A204.1 (cell line): ENCODE data around the gene ADD2.

Experiments used
- FAIRE-seq: peaks from 2 replicates; lab custom pipeline; 2012; peaks lifted over from hg19 to GRCh38; lab: Jason Lieb, UNC

Gene ADD2

GRCh38 chr2:70720124-70720523 is 47.9 kb downstream of the ADD2 start:
- no peak for FAIRE-seq

- FAIRE-seq, result no peak
Measured at GRCh38 chr2:70719231-70719630, 48.8 kb downstream of the ADD2 start.

- FAIRE-seq, result no peak
Measured at GRCh38 chr2:70718736-70719135, 49.3 kb downstream of the ADD2 start.

DNA sequence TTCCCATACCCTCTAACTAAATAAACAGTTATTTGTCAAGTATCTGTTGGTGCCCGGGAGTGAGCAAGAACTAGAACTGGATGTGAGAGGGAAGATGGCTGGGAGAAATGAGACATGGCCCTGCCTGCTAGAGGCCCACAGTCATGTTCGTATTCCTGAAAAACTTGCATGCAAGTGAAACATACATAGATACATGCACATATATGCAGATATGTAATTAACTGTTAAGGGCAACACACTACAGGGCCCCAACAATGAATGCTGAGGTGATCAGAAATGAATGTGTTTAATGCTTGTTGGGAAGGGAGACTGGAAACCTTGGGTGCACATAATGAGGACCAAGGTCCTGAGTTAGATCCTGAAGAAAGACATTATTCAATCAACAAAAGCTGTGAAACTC is 49.8 kb downstream of the ADD2 start:
- FAIRE-seq, result no peak

GRCh38 chr2:70717431-70718038 is 50.5 kb downstream of the ADD2 start:
- no peak for FAIRE-seq

DNA sequence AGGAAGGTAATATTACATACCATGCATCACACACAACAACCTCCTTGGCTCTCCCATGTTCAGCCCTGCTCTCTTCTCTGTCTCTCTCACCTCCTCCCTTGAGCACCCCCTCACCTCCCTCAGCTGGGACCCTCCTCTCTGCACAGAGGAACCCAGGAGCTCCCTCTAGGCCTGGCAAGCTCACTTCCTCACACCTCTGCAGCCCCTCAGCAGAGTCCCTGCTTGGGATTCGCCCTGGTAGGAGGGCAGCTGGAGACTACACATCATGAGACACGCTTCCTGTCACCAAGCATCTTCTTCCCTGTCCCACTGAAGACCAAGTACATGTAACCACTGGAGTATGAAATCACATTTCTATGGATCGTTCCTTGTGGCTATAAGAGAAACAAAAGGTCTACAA is 51.0 kb downstream of the ADD2 start:
- FAIRE-seq, result no peak

DNA sequence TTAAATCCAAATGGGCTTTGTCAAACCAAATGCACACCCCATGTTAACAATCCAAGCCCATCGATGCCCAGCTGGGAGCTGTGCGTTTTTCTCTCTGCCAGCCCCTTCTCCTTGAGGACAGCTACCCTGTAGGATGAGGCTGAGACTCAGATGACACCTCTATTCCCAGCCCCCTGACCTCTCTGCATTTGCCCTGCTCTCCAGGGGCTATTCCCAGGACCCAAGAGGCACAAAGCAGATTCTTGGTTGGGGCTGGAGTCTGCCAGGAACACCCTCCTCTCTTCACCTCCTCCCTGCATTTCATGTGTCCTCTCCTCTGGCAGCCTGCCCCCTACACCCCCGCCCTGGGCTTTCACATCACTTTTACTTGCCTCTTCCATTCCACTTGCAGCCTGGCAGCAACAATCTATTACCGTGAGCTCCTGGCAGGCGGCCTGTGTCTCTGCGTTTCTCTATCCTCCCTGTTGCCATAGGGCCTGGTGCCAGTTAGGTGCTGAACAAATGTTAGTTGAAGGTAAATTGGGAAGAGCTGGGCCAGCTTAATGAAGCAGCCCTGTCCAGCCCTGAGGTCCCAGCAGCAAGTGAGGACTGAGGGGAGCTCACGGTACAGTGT is 51.8 kb downstream of the ADD2 start:
- no peak for FAIRE-seq

DNA sequence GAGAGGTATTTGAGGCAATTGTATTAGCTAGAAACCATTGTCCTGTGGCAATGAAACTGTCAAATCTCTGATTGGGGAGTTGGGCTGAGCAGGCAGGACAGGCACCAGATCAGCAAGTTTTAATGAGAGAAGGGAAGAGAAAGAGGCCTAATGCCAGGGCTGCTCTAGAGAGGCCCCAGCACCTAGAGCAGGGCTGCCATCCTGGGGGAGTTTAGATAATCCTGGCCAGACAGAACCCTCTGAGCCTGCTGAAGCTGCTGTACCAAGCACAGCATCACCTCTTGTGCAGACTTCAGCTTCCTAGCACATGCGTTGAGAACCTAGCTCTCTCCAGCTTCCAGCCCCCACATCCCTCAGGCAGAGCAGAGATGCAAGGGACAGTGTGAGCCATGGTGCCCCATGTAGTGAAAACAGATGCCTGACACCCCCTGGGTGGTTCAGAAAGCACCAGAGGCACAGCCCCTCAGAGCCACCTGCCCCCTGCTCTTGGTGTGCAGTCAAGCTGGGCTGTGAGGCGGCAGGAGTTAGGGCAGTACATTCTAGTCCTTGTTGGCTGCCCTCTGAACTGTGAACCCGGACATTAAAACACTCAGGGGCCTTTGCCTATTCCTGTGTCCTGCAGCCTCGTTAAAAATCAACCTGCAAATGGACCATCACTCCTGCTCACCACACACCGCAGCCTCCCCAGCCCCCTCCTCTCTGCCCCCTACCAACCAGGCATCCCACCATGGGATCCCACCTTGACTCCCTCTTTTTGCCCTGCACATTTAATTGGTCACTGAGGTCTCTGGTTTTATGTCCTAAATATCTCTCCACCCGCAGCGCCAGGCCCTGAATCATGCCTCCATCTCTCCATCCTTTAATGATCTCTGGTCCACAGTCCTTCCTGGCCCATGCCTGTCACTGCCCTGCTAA is 52.7 kb downstream of the ADD2 start:
- FAIRE-seq, result no peak

DNA sequence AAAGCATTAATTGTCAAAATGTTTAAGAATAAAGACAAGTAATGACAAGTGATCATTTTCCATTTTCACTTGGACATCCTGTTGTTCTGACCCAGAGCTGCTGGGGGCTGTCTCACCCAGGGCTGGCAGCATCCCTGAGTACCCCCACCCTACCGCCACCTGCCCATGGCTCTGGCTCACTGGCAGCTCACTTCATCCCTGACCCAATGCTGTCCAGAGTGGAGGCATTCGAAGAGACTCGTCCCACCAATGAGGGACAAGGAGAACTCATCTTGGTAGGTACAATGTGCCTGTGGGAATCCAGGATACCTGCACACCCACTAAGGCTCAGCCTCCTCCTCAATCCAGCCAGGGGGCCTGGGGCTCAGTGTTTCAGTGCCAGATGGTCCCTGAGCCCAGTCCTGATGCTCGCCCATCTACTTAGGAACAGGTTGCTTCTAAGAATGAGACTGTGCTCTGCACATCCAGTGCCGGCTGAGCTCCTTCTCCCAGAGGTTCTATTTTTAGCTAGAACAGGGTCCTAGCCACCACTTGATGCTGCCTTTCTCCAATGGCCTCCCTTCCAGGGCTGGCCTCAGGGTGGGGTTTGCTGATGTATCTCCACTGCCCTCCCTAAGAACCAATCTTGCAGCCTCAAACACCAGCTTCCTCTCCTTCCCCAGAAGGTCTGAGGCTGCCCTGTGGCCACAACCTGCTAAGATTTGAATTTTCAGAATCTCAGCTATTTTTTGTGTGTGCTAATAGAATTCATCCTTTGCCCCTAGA is 53.7 kb downstream of the ADD2 start:
- no peak for FAIRE-seq

- FAIRE-seq, result no peak
Measured at GRCh38 chr2:70712916-70713315, 55.1 kb downstream of the ADD2 start.

GRCh38 chr2:70711191-70711590 is 56.8 kb downstream of the ADD2 start:
- FAIRE-seq, result no peak

DNA sequence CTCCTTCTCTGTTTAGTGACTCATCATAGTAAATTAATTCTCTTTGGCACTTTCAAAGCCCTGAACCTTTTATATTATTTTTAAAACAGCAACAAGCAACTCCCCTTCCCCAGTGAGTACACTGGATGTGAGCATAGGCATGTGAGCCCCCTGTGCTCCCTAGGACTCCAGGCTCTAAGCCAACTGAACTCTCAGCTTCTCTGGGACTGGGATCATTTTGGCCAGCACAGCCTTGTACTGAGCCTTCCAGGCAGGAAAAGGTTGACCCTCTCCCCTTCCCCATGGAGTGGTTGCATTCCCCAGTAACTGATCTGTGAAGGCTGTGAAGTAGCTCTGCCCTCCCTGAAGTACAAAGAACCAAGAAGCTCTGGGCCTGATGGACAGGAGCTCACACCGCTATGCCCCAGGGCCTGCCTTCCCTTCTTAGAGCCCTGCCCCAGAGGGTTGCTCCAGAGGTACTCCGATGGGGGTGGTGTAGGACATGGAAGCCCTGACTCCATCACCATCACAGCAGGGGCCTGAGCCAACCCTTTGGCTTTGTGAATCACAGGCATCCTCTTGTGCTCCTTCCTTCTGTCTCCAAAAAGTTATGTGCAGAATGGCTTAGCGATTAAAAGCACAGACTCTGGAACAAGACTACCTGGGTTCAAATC is 57.8 kb downstream of the ADD2 start:
- no peak for FAIRE-seq

DNA sequence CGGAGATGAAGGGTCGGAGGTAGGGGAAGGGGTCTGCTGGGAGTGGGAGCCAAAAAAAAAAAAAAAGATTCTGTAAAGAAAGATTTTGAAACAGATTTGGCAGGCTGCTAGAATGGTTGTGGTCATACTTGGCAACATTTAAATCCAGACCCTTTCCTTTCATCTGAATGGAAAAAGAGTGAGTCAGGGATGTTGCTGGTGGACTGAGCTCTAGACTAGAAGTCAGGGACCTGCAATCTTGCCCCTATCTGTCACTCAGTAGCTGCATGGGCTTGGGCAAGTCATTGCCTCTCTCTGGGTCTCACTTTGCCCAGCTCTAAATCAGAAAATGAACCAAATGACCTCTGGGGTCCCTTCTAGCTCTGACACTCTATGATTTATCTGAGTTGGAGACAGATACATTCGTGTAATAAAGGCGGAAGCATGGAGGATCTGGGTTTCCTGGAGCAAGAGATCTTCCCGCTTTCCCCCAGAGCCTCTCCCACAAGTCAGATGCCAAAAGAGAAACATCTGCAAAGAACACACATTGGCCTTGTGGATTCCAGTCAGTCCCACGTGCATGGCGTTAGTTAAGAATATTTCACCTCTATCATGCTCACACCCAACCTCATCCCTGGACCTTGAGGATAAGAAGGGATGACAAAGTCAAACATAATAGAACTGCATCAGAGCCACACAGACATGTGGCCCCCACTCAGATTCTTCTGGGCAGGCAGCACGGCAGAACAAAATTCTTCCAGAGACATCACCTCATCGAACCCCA is 58.5 kb downstream of the ADD2 start:
- no peak for FAIRE-seq

- FAIRE-seq, result no peak
Measured at GRCh38 chr2:70708376-70709199, 59.4 kb downstream of the ADD2 start.

- no peak for FAIRE-seq
Measured at GRCh38 chr2:70707706-70708105, 60.3 kb downstream of the ADD2 start.

GRCh38 chr2:70706026-70706795 is 61.8 kb downstream of the ADD2 start:
- FAIRE-seq, result no peak

DNA sequence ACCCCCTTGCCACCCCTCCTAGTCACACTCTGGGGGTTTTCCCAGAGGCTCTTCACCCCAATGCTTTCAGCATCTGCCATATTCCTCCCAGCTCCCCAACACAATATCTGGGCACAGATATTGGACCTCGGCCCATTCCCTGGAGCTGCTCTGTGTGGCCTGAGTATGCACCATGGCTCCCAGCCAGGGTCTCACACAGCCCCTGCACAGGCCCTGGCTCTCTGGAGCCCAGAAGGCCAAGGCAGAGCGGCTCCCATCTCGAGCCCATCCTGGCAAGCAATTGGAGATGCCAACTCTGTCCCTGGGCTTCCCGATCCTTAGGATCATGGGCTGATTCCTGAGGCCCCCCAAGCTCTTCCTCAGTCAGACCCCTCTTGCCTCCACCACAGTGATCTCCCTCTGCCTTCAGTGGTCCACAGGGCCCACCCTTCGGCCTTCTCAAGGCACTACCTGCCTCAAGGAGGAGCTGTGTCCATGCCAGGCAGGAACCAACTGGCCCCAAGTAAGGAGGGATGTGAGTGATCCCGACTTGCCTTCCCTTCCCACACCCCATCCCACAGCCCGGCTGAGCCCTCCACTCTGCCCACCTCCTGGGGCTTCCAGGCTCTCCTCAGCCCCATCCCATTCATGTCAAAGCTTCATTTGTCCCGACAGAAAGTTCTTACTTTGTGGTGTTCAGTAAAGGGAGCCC is 62.7 kb downstream of the ADD2 start:
- no peak for FAIRE-seq

DNA sequence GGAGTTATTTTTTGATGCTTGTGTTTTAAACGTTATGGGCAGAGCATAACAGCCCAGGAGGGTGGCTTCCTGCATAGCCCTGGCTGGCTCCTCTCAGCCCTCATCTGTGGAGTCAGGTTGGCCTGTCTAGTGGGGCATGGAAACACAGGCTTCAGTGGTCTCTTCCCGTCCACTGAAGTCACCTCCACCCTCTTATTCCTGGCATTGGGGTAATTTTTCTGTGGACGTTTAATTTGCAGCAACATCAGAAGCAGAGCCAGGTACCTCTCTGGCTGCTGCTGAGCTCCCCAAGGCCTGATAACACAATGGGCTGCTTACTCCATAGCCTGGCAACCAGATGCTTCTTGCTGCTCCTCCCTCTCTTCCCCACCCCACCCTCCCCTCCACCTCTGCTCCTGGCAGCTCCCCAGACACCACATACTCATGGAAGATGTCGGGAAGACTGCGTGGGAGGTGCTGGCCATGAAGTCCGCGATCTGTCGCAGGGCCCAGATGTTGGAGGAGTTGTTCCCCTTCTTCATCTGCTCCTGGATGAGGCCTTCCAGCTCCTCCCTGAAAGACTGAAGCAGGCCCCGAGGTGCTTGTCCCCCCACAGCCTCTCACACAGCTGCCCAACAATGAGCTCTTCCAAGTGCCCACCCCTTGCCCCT is 64.0 kb downstream of the ADD2 start:
- no peak for FAIRE-seq
